22Rv1 (cell line): ENCODE data around the gene ZBTB21.

ENCODE experiments used
- H3K27ac ChIP-seq: fragments of 450-650 bp; 2 replicates; pipeline ENCODE4 v1.5.1; 2017
- CTCF ChIP-seq: fragments of 450-650 bp; IDR thresholded peaks from 2 replicates; pipeline ENCODE4 v1.5.1; 2017; ENCODE audit warnings: mild to moderate bottlenecking
- ZFX ChIP-seq: fragments of 450-650 bp; IDR thresholded peaks from 2 replicates; pipeline ENCODE4 v1.6.1; 2017; ENCODE audit warnings: antibody characterized with exemption, borderline replicate concordance

The ZBTB21 gene

GRCh38 chr21:41940431-41940830 lies 69.7 kb downstream of the ZBTB21 start:
- TF ChIP-seq CTCF (no peak), ZFX (no peak)
- H3K27ac ChIP-seq = no peak overlapping the region

- no peak for TF ChIP-seq CTCF
- TF ChIP-seq ZFX = no peak
- no peak overlapping the region for H3K27ac ChIP-seq
These were observed 70.8 kb downstream of the ZBTB21 start for GRCh38 chr21:41939391-41939790.
